GM18511 (cell line): ENCODE data around the gene ERICH2.
A peak's percentile ranks its signal among the peaks of the same experiment; 100 is the strongest.

Experiments used
- ATAC-seq: cut with Tn5 transposase; IDR thresholded peaks from one replicate; pipeline ENCODE4 v1.9.1; 2021; ENCODE audit warnings: mild to moderate bottlenecking, moderate library complexity; ENCODE audit not compliant: unreplicated experiment

Gene ERICH2

DNA sequence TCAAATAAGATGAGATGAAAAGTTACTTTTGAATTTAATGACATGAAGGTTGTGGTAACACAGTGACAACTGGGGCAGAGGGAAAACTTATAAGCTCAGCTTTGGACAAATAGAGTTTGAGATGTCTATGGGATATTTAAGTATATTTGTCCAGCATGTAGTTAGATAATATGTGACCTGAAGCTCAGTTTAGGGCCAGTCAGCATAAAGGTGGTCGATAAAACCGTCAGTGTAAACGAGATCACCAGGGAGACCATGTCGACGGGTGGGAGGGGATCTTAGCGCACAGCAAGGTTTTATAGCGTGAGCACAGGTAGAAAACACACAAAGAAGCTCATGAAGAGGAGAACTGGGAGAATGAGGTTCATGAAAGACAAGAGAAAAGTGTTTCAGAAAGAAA, 7.4 kb upstream of the ERICH2 start:
- no peak for ATAC-seq

- no peak for ATAC-seq
Observed at GRCh38 chr2:170763232-170763631, 6.9 kb upstream of the ERICH2 start.

- ATAC-seq, result no peak
Observed at GRCh38 chr2:170764880-170765261, 5.3 kb upstream of the ERICH2 start.

GRCh38 chr2:170766693-170767092, 3.5 kb upstream of the ERICH2 start:
- no peak for ATAC-seq

DNA sequence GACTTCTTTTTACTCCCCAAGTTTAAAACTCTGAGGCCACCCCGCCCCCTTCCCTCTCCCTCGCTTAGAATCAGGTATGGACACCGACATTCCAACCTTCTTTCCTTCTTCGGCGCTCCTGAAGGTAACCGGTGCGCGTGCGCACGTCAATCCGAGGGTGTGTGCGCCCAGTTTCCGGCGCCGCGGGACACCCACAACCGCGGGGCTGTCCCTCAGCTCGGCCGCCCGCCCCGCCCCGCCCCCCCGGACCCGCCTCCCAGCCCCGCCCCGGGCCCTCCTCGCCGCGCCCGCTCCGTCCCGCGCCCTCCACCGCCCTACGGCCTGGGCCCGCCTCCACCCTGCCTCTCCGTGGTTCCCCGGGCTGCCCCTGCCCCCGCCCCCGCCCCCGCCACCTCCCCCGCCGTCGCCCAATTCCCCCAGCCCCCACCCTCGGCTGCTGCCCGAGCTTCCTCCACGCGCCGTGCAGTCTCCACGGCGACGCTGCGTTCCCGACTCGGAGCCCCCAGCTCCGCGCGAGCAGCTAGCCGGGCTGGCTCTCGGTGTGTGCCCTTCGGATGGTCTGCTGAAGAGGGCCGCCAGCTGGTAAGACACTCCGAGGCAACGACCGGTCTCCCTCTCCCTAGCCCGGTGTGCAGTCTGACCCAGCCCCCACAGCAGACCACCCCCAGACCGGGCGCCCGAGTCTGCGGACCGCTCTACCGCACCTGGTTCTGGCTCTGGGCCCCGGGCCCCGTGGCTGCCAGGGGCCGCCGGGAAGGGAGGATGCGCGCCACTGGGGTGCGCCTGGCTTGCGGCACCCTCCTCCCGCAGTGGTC, 635 bp downstream of the ERICH2 start:
- ATAC-seq, result peak; percentile 85

GRCh38 chr2:170771421-170771937, 1.3 kb downstream of the ERICH2 start:
- ATAC-seq, result no peak

DNA sequence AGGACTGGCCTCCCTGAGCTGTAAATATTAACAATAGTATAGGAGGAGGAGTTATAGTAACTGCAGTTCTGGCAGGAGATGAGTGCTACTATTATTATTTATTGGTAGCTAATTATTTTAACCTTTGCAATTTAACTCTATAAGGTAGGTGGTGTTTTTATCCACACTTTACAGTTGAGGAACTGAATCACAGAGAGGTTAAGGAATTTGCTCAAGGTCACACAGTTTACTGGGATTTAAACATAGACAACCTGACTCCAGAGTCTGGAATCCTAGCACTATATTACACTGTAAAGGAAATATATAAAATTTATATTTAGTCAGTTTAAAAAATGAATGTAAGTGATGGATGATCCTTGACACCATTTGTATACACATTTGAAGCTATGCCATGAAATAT, 2.1 kb downstream of the ERICH2 start:
- ATAC-seq, result no peak

DNA sequence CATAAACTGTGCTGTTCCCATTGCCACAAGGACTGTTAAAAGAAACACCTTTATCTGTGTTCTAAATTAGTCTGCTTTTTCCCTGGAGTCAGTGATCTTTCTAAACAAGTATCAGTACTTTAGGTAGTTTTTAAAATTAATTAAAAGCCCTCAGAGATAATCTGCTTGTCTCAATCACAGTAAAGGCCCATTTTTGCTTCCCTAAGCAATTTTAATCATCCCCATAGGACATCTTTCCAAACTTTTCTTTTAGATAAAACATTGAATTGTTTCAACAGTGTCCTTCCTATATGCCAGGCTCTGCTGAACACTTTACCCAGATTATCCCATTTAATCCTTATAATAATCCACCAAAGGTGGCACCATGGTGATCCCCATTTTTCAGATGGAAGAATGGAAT, 3.9 kb downstream of the ERICH2 start:
- no peak for ATAC-seq

DNA sequence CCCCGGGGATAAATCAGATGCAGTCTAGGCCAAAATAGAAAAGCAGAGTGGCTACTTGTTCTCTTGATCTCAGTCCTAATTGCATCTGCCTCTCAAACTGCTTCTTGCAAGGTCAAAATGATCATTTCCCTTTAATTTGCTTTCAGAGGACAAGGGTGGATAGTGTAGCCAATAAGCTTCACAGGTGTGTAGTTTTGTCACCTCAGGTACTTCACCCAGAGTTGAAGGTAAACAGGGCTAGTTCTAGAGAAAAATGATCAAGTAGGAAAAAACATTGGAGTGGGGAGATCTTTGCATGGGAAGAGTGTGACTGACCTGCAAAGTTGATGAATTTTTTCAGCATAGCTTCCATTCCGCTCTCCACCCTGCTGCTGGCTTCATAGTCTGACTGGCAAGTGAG, 8.7 kb downstream of the ERICH2 start:
- ATAC-seq, result no peak

DNA sequence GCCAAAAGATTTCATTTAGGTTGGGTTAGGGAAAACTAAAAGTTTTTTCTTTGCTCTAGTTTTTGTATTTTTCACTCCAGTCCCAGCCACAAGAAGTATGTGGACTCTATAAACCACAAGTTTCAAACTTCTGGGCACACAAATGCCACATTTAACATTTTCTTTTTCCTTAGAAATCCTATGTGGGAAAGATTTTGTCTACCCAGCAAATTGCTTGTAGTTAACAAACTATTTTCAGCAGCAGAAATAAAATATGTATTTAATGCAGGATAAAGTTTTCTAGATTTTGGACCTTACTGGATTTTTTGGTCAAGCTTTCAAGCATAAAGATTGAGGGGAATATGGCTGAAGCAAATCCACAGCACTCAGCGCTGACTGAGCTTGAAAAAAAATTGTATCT, 9.1 kb downstream of the ERICH2 start:
- no peak for ATAC-seq

DNA sequence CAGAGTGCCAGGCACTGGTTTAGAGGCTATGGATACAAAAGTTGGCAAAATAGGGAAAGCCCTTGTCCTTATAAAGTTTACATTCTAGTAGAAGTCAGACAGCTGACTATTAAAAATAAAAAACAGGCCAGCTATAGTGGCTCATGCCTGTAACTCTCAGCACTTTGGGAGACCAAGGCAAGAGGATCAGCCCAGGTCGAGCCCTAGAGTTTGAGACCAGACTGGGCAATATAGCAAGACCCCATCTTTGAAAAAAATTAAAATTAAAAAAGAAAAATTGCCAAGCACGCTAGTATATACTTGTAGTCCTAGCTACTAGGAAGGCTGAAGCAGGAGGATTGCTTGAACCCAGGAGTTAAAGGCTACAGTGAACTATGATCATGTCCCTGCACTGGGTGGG, 12.5 kb downstream of the ERICH2 start:
- no peak for ATAC-seq

DNA sequence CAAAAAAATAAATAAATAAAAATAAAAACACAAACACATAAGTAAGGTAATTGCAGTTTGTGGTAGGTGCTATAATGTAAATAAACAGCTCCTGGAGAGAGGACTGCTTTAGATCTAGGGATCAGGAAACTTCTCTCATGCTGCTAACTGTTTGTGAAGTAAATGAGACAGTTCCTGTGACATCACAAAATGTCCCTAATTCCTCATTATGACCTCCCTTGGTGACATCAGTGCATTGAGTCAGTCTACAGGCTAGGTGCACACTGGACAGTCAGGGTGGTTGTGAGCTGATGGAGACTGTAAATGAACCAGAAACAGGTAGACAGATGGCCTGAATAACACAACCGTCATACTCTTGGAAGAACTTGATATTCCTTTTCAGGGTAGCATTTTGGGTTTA, 13.4 kb downstream of the ERICH2 start:
- ATAC-seq, result no peak

GRCh38 chr2:170798996-170799395, 28.8 kb downstream of the ERICH2 start:
- ATAC-seq, result no peak

- no peak for ATAC-seq
Observed at GRCh38 chr2:170806548-170806947, 36.4 kb downstream of the ERICH2 start.

- no peak for ATAC-seq
Observed at GRCh38 chr2:170812710-170813600, 42.8 kb downstream of the ERICH2 start.

- ATAC-seq, result no peak
Observed at GRCh38 chr2:170813611-170814532, 43.7 kb downstream of the ERICH2 start.

DNA sequence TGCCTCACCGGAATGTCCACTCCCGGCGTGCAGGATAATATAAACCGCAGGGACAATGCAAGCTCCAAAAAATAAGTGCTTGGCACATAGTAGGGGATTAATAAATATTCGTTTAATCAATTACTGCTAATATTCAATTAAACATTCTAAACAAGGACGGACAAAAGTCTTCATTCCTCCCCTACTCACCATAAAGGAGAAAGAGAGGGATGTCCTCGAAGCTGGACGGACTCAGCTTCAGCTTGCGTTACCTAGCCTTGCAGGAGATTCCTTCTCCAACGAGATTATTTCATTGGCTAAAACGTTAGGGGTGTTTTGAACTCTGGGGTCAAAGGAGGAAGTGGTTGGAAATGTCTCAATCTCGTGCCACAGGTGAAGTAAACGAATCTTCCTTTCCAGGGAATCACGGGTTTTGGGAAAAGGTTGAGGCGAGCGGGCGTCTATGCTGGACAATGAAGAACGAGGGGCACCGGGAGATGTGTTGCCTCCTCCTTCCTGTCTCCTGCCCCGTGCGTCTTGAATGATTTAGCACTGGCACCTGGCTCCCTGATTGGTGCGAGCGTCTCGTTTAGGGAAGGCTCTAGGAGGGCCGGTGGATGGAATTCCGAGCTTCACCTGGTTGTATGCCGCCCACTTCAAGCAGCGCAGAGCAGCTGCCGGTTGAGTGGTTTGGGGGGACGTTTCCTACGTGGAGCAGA, 44.5 kb downstream of the ERICH2 start:
- no peak for ATAC-seq

DNA sequence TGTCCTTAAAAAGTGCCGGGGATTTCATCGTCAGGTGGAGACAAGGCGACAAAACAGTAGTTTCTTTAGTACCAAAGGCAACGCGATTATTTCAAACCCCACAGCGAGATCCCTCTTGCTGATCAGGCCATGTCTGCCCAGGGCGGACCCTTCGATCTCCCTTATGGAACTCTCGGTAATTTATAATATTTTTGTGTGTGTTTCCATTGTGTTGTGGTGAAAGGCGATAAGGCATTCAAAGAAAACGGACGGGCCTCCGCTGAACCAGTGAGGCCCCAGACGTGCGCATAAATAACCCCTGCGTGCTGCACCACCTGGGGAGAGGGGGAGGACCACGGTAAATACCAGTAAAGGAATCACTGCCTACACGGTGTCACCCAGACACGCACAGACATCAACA, 45.1 kb downstream of the ERICH2 start:
- ATAC-seq, result peak; percentile 9

DNA sequence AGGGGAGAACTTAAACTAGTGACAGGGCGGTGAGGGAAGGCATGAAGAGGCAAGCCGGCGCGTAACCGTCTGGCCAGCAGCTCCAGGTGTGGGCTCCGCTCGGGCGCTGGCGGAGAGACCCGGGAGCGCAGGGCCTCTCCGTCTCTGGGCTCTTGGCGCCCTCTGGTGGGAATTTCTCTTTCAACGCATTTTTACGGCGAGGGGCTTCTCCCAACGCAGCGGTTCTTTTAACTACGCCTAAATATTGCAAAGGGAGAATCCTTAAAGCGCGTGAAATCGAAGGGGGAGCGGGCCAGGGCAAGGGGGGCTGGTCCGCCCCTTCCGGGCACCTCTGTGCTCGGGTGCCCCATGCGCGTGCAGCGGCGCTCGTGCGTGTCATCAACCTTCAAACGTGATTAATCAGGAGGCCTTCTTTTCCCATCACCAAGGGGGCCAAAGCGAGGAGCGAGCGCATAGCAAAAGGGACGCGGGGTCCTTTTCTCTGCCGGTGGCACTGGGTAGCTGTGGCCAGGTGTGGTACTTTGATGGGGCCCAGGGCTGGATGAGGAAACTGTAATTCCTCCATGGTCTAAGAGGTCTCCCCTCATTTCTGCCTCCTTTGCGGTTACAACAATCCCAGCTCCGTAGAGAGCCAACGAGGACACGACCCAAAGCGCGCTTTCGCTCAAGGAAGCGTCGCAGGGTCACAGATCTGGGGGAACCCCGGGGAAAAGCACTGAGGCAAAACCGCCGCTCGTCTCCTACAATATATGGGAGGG, 45.7 kb downstream of the ERICH2 start:
- peak; percentile 59 for ATAC-seq
